ENCODE results near the gene CACNA1F. TPM values are rescaled to one million over a fixed set of nuclear protein-coding genes. Genes with fewer than 3 reads are reported as not detected.

CACNA1F gene
- total RNA-seq, 2 experiments from 2014 or later, result 1.1 to 1.2 TPM

GRCh38 chrX:49197543-49198087 is 35.5 kb downstream of the CACNA1F start:
- Histone ChIP-seq H3K27me3 (ENCODE audit: control insufficient read depth in 1 of 2, insufficient read depth in 2 of 2, low read length in 2 of 2) (peaks cover 0 to 3% of the 10 kb centered on the region in 2 experiments), H3K4me1 (ENCODE audit: insufficient read depth, low read length) (peaks cover 34% of the 10 kb centered on the region), H3K4me3 (ENCODE audit: low read length) (no peak overlapping the region), H3K9me3 (ENCODE audit: control insufficient read depth in 1 of 2, insufficient read depth in 1 of 2, low read length in 2 of 2) (no peaks in the 10 kb centered on the region), H3K27ac (ENCODE audit: low read depth in 1 of 2, low read length in 2 of 2) (no peak overlapping the region), H3K36me3 (ENCODE audit: insufficient read depth, low read length) (no peaks in the 10 kb centered on the region)
- Mint-ChIP-seq H3K4me3 (no peak overlapping the region), H3K36me3 (ENCODE audit: low read depth) (no peaks in the 10 kb centered on the region), H3K27ac (no peak overlapping the region), H3K9me3 (no peaks in the 10 kb centered on the region), H3K27me3 (no peaks in the 10 kb centered on the region), H3K4me1 (ENCODE audit: low read depth) (peaks cover 27% of the 10 kb centered on the region)
- ChIA-PET CTCF (no interaction called here), POLR2A (interaction anchor here (0.6 kb wide), 1 partner anchor 658 kb away, joined by 3 read pairs; no protein-coding TSS in a partner anchor)
- TF ChIP-seq CTCF (IDR thresholded peaks at IDR 0.05), result no peak
- no peak for DNase-seq
- no peak for ATAC-seq (ENCODE audit: poor library complexity)
- intact Hi-C loops (cut with DNase I, micrococcal nuclease), result no loop called here

DNA sequence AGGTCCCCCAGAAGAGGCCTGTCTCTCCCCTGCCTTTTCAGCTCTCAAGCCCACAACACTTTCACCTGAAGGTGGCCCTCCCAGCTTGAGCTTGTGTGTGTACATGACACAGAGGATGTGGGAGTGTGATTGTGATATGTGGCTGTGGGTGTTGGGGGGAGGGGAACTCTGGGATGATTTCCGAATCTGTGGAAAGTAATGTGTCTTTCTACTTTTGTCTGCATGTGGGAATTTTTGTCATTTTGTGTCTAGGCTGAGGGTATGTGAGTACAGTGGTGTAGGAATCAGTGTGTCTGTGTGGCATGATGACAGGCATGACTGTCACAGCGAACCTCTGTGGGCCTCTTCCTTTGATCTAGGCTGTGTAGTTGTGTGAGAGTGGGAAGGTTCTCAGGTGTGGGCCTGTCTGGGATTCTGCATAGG is 39.6 kb downstream of the CACNA1F start:
- Mint-ChIP-seq H3K4me3 (peak overlapping the region; percentile 64), H3K27ac (peak overlapping the region; percentile 27), H3K4me1 (ENCODE audit: low read depth) (peaks cover 35% of the 10 kb centered on the region), H3K9me3 (no peaks in the 10 kb centered on the region), H3K36me3 (ENCODE audit: low read depth) (no peaks in the 10 kb centered on the region), H3K27me3 (no peaks in the 10 kb centered on the region)
- no peak for TF ChIP-seq CTCF (IDR thresholded peaks at IDR 0.05)
- Histone ChIP-seq H3K36me3 (ENCODE audit: insufficient read depth, low read length) (no peaks in the 10 kb centered on the region), H3K27ac (ENCODE audit: low read depth in 1 of 2, low read length in 2 of 2) (no peak overlapping the region), H3K4me1 (ENCODE audit: insufficient read depth, low read length) (peaks cover 22% of the 10 kb centered on the region), H3K4me3 (ENCODE audit: low read length) (no peak overlapping the region), H3K27me3 (ENCODE audit: control insufficient read depth in 1 of 2, insufficient read depth in 2 of 2, low read length in 2 of 2) (no peaks in the 10 kb centered on the region), H3K9me3 (ENCODE audit: control insufficient read depth in 1 of 2, insufficient read depth in 1 of 2, low read length in 2 of 2) (no peaks in the 10 kb centered on the region)
- CTCF ChIA-PET, result interaction anchor here (1.2 to 1.6 kb wide), 2 partner anchors 8 to 14 kb away, joined by 3 to 6 read pairs; no protein-coding TSS in a partner anchor
- DNase-seq (peak in 1 of 14 experiments; percentile 19), ATAC-seq (ENCODE audit: poor library complexity) (no peak)
- intact Hi-C loops (cut with DNase I, micrococcal nuclease), result loop anchor here in 1 of 2 experiments (2.0 to 5.0 kb wide), 3 partner anchors 39 to 559 kb away; partner anchors contain the start of gene CACNA1F
- POLR2A ChIA-PET, result interaction anchor here (4.8 kb wide), 1 partner anchor 27 kb away, joined by 50 read pairs; no protein-coding TSS in a partner anchor

GRCh38 chrX:49192722-49193328 is 40.3 kb downstream of the CACNA1F start:
- H3K27me3 ChIP-seq (ENCODE audit: control insufficient read depth in 1 of 2, insufficient read depth in 2 of 2, low read length in 2 of 2), result no peaks in the 10 kb centered on the region
- H3K9me3 ChIP-seq (ENCODE audit: control insufficient read depth in 1 of 2, insufficient read depth in 1 of 2, low read length in 2 of 2), result no peaks in the 10 kb centered on the region
- ATAC-seq (ENCODE audit: poor library complexity) (no peak), DNase-seq (peak in 5 of 14 experiments; percentile 19 to 58 (median 52))
- H3K4me3 ChIP-seq (ENCODE audit: low read length), result no peak overlapping the region
- Mint-ChIP-seq H3K4me3 (peak overlapping the region; percentile 66), H3K27me3 (no peaks in the 10 kb centered on the region), H3K36me3 (ENCODE audit: low read depth) (no peaks in the 10 kb centered on the region), H3K9me3 (no peaks in the 10 kb centered on the region), H3K4me1 (ENCODE audit: low read depth) (peaks cover 28% of the 10 kb centered on the region), H3K27ac (peak overlapping the region; percentile 27)
- CTCF ChIA-PET, result interaction anchor here (0.5 to 1.6 kb wide), 8 partner anchors 9 to 115 kb away, joined by 3 to 6 read pairs (median 4); no protein-coding TSS in a partner anchor
- POLR2A ChIA-PET, result interaction anchor here (1.0 to 4.8 kb wide), 3 partner anchors 27 to 81 kb away, joined by 4 to 50 read pairs (median 22); no protein-coding TSS in a partner anchor
- peak; percentile 51 for TF ChIP-seq CTCF (IDR thresholded peaks at IDR 0.05)
- no peak overlapping the region for H3K27ac ChIP-seq (ENCODE audit: low read depth in 1 of 2, low read length in 2 of 2)
- H3K36me3 ChIP-seq (ENCODE audit: insufficient read depth, low read length), result no peaks in the 10 kb centered on the region
- intact Hi-C loops (cut with DNase I, micrococcal nuclease), result loop anchor here in 1 of 2 experiments (2.0 to 5.0 kb wide), 3 partner anchors 39 to 559 kb away; partner anchors contain the start of gene CACNA1F
- peaks cover 22% of the 10 kb centered on the region for H3K4me1 ChIP-seq (ENCODE audit: insufficient read depth, low read length)

Data from CD4-positive, alpha-beta T cell (primary cell).